ENCODE results near the gene PLXNA2. TPM values are rescaled to one million over a fixed set of nuclear protein-coding genes. Genes with fewer than 3 reads are reported as not detected.

PLXNA2 gene
- total RNA-seq, 1 donor from 2014 or later = 37.4 TPM

- no peak for DNase-seq (ENCODE audit: low spot score)
Measured at GRCh38 chr1:208160259-208160819, 83.8 kb downstream of the PLXNA2 start.

GRCh38 chr1:208159555-208160258, 84.5 kb downstream of the PLXNA2 start:
- DNase-seq (ENCODE audit: low spot score) = no peak

GRCh38 chr1:208158640-208159554, 85.3 kb downstream of the PLXNA2 start:
- peak; percentile 32 for DNase-seq (ENCODE audit: low spot score)

GRCh38 chr1:208157769-208158168, 86.4 kb downstream of the PLXNA2 start:
- DNase-seq (ENCODE audit: low spot score) = no peak

- no peak for DNase-seq (ENCODE audit: low spot score)
Measured at GRCh38 chr1:208156741-208157140, 87.4 kb downstream of the PLXNA2 start.

- DNase-seq (ENCODE audit: low spot score) = no peak
Measured at GRCh38 chr1:208156310-208156709, 87.9 kb downstream of the PLXNA2 start.

- DNase-seq (ENCODE audit: low spot score) = peak; percentile 77
Measured at GRCh38 chr1:208154679-208155642, 89.2 kb downstream of the PLXNA2 start.

- no peak for DNase-seq (ENCODE audit: low spot score)
Measured at GRCh38 chr1:208154040-208154439, 90.1 kb downstream of the PLXNA2 start.

GRCh38 chr1:208153386-208153785, 90.8 kb downstream of the PLXNA2 start:
- no peak for DNase-seq (ENCODE audit: low spot score)

- DNase-seq (ENCODE audit: low spot score) = no peak
Measured at GRCh38 chr1:208151728-208152598, 92.2 kb downstream of the PLXNA2 start.

- no peak for DNase-seq (ENCODE audit: low spot score)
Measured at GRCh38 chr1:208150833-208151458, 93.2 kb downstream of the PLXNA2 start.

- DNase-seq (ENCODE audit: low spot score) = peak; percentile 57
Measured at GRCh38 chr1:208149776-208150514, 94.2 kb downstream of the PLXNA2 start.

- DNase-seq (ENCODE audit: low spot score) = no peak
Measured at GRCh38 chr1:208149213-208149612, 95.0 kb downstream of the PLXNA2 start.

GRCh38 chr1:208148380-208148779, 95.8 kb downstream of the PLXNA2 start:
- no peak for DNase-seq (ENCODE audit: low spot score)

GRCh38 chr1:208146650-208147049, 97.5 kb downstream of the PLXNA2 start:
- no peak for DNase-seq (ENCODE audit: low spot score)

- no peak for DNase-seq (ENCODE audit: low spot score)
Measured at GRCh38 chr1:208145167-208145566, 99.0 kb downstream of the PLXNA2 start.

- DNase-seq (ENCODE audit: low spot score) = no peak
Measured at GRCh38 chr1:208142590-208143382, 101.4 kb downstream of the PLXNA2 start.

- no peak for DNase-seq (ENCODE audit: low spot score)
Measured at GRCh38 chr1:208141610-208142192, 102.5 kb downstream of the PLXNA2 start.
